AG04449 (cell line): ENCODE data around the gene PTPRM.

Experiments
- CTCF ChIA-PET: fragments of 350-600 bp; formaldehyde crosslinking; extraction: SDS; loops from one replicate; lab custom pipeline; 2021; ENCODE audit warnings: antibody characterized with exemption; lab: Yijun Ruan, JAX
- POLR2A ChIA-PET: fragments of 400-600, 350-600 bp; formaldehyde crosslinking; extraction: SDS; loops from one replicate; lab custom pipeline; 2020; ENCODE audit warnings: antibody characterized with exemption, inconsistent platforms; lab: Yijun Ruan, JAX
- DNase-seq: peaks from one replicate; pipeline ENCODE4 v3.0.0-alpha.2; 2010; ENCODE audit warnings: low read depth, low spot score
- H3K4me3 ChIP-seq: 2 replicates; pipeline ENCODE4 v1.5.1; 2011; ENCODE audit warnings: low read depth, mild to moderate bottlenecking, control low read depth, low read length
- CTCF ChIP-seq: IDR thresholded peaks from one replicate; pipeline ENCODE4 v1.5.1; 2011; ENCODE audit warnings: mild to moderate bottlenecking, moderate library complexity, low read length, control low read depth, inconsistent platforms; ENCODE audit not compliant: insufficient read depth; ENCODE audit errors: missing control alignments

The PTPRM gene

GRCh38 chr18:7646174-7646886, 79.2 kb downstream of the PTPRM start:
- TF ChIP-seq CTCF = no peak
- POLR2A ChIA-PET = no interaction called here
- no peak overlapping the region for H3K4me3 ChIP-seq
- DNase-seq = no peak
- CTCF ChIA-PET = no interaction called here

GRCh38 chr18:7647500-7647899, 80.4 kb downstream of the PTPRM start:
- CTCF ChIA-PET = no interaction called here
- DNase-seq = no peak
- no peak for TF ChIP-seq CTCF
- no peak overlapping the region for H3K4me3 ChIP-seq
- POLR2A ChIA-PET = no interaction called here

- DNase-seq = no peak
- ChIA-PET CTCF (no interaction called here), POLR2A (no interaction called here)
- TF ChIP-seq CTCF = no peak
- no peak overlapping the region for H3K4me3 ChIP-seq
These were observed 89.9 kb downstream of the PTPRM start for GRCh38 chr18:7657050-7657449.

GRCh38 chr18:7657937-7658336, 90.8 kb downstream of the PTPRM start:
- TF ChIP-seq CTCF = no peak
- no peak for DNase-seq
- no peak overlapping the region for H3K4me3 ChIP-seq
- ChIA-PET CTCF (interaction anchor here (0.9 kb wide), 1 partner anchor 91 kb away, joined by 3 read pairs; the partner anchor contains the start of gene PTPRM), POLR2A (no interaction called here)

GRCh38 chr18:7658701-7659100, 91.6 kb downstream of the PTPRM start:
- no peak for TF ChIP-seq CTCF
- H3K4me3 ChIP-seq = no peak overlapping the region
- ChIA-PET POLR2A (no interaction called here), CTCF (interaction anchor here (0.9 kb wide), 1 partner anchor 92 kb away, joined by 3 read pairs; the partner anchor contains the start of gene PTPRM)
- DNase-seq = no peak

GRCh38 chr18:7661207-7661606, 94.1 kb downstream of the PTPRM start:
- no peak for TF ChIP-seq CTCF
- CTCF ChIA-PET = no interaction called here
- DNase-seq = no peak
- POLR2A ChIA-PET = no interaction called here
- no peak overlapping the region for H3K4me3 ChIP-seq
